ENCODE measurements around the gene SNAI1. TPM values are rescaled to one million over a fixed set of nuclear protein-coding genes. Genes with fewer than 3 reads are reported as not detected.

SNAI1 gene
- polyA plus RNA-seq, 4 donors, result 7.9 to 18.5 (median 13.9) TPM

DNA sequence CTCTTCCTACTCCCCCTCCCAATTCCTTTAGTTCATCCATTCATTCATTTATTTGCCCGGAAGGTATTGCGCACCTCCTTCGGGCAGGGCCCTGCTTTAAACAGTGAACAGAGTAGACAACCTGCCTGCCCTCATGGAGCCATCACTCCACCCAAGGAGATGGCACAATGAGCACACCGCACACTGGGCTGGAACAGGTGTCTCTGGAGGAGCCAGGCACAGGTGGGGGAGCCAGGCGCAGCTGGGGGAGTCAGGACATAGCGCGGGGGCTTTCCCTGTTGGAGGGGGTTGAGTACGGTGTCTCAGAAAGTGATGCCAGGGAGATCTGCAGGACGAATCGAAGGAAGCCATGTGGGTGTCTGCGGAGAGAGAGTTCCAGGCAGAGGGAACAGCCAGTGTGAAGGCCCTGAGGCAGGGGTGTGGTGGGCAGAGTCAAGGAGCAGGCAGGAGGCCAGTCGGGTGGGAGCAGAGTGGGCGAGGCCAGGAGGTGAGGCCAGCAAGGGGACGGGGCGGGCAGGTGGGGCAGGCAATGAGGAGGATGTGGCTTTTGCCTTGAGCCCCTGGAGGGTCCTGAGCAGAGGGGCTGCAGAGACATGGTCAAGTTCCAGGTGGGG, 46.4 kb downstream of the SNAI1 start:
- DNase-seq (ENCODE audit: low read depth in 4 of 4, low spot score in 2 of 4), result no peak

DNA sequence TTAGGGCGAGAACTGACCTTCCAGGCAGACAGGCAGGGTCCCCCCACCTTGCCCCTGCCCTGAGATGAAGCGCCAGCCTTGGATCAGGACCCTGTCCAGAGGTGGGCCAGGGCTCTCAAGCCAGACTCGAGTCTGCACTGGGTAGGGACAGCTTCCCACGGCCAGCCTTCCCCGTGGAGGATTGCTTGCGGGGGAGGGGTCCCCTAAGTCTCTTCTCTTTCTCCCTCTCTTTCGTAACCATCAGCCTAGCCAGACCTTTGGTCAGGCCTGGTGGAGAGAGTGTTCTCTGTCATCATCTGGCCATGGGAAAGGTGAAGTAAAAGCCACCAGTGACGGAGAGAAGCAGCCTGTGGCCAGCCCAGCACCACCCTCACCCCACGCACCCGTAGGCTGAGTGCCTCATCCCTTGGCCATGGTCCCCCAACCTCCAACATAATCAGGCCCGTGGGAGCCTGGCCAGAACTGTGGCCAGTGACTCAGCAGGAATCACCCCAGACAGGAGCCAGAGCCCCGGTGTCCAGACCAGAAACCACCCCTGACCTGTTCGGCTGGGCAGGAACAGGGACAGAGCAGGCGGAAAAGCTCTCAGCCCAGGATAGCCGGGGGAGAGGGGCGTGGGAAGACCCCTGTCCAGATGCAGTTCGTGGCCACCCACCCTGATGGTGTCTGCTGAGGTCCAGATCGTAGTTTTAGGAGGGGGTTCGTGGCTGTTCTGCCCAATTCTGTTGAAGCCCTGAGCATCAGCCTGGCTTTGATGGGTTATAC, 47.1 kb downstream of the SNAI1 start:
- no peak for DNase-seq (ENCODE audit: low read depth in 4 of 4, low spot score in 2 of 4)

DNA sequence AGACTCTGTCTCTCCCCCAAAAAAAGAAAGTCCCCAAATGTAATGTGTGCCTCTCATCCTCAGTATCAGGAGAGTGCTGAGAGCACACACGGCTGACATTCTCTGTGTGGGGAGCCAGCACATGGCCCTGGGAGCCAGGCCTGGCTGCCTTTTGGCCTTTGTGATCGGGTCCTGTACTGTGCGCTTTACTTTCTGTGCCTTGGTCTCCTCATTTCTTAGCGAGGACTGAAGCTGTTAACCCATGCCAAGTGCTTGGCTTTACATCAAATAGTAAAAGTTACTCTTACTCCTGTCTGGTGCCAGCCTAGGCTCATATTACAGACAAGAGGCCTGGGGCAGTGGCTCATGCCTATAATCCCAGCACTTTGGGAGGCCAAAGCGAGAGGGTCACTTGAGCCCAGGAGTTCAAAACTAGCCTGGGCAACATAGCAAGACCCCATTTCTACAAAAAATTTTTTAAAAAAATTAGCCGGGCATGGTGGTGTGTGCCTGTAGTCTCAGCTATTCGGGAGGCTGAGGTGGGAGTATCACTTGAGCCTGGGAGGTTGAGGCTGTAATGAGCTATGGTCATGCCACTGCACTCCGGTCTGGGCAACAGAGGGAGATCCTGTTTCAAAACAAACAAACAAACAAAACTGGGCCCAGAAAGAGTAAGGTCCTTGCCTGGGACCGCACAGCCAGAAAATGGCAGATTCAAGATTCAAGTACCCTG, 50.3 kb downstream of the SNAI1 start:
- no peak for DNase-seq (ENCODE audit: low read depth in 4 of 4, low spot score in 2 of 4)

DNA sequence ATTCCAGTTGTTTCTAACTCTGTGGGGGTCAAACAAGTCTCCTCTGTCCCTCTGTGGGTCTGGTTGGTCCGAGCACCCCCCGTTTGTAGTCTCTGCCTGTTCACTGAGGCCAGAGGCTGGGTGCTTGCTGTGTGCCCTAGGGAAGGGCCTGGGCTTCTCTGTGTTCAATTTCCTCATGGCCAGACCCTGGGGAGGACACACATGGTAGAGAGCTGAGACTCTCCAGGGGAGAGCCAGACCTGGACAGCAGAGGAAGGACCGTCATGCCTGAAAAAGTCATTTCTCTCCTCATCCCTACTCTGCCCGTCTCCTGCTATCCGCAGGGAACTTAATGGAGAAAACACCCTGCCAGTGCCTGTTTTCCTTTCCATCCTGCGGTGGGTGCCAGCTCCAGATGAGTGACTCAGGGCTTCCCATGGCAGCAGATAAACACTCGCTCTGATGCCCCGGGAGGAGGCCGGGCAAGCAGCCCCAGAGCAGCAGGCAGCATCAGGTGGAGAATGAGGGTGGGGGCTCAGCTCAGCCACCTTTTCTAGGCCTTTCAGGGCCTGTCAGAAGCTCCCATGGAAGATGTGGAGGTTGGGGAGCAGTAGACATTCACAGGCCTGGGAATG, 51.9 kb downstream of the SNAI1 start:
- no peak for DNase-seq (ENCODE audit: low read depth in 4 of 4, low spot score in 2 of 4)

DNA sequence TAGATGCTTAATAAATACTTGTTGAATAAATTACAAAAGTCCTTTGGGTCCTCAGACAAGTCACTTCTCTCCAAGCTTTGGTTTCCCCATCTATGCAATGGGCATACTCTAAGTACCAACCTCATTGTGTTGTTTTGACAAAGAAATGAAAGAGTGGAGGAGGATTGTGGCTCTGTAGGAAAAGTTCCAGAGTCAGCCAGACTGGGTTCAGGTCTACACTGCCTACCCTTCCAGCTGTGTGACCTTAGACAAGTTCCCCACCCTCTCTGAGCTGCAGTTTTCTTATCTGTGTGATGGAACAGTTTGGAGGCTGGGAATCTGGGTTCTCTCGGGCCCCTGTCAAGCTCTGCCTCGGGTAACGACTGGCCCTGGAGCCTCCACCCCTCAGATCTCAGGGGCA, 53.9 kb downstream of the SNAI1 start:
- no peak for DNase-seq (ENCODE audit: low read depth in 4 of 4, low spot score in 2 of 4)

DNA sequence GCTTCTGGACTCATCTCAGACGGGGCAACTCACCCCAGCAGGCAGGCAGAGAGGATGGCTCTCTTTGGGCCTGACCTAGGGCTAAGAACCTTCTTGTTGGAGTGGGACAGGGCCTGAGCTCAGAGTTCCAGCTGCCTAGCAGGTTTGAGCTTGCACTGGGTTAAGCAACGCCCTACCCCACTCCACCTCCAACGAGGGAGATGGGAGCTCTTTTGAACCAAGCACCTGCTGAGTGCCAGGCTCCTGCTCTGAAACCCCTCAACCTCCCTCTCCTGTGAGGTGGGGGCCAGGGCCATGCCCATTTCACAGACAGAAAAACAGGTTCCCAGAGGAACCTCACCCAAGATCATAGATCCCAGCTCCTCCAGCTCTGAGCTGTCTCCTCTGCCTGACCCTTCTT, 54.3 kb downstream of the SNAI1 start:
- no peak for DNase-seq (ENCODE audit: low read depth in 4 of 4, low spot score in 2 of 4)

DNA sequence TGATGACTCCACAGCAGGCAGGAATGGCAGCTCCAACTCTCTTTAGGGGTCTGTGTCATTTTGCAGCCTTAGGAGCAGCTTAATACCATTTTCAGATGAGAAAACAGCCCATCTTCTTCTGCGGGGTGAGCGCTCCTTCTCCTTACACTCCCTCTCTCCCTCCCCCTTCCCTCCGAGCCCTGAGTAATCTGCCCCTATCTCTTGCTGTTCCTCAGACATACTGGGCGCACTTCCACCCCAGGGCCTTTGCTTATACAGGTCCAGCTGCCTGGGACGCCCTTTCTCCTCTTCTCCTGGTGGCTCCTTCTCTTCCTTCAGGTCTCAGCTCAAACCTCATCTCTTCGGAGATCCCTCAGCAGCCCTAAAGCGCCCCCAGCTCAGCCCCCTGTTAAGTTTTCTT, 54.8 kb downstream of the SNAI1 start:
- no peak for DNase-seq (ENCODE audit: low read depth in 4 of 4, low spot score in 2 of 4)

DNA sequence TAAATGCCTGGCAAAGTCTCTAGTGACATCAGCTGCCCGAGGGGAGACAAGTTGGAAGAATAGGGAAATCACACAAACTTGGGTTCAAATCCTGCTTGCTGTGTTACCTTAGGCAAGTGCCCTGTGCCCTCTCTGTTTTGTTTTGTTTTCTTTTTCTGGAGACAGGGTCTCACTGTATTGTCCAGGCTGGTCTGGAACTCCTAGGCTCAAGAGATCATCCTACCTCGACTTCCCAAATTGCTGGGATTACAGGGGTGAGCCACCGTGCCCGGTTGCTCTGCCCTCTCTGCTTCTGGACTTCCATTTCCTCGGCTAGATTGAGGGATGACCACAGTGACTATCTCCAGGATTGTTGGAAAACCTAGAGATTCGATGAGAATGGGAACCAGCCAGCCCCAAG, 55.4 kb downstream of the SNAI1 start:
- no peak for DNase-seq (ENCODE audit: low read depth in 4 of 4, low spot score in 2 of 4)

Other genes starting within 250 kb of the SNAI1 start
- gene SLC9A8, start 170.2 kb upstream of the SNAI1 start, polyA plus RNA-seq (ENCODE audit: insufficient read length in 4 of 4), result 10 to 100 TPM in 2 of 4 donors, 1 to 10 TPM in 2; 7.5 to 12.0 (median 9.8) TPM
- 10 to 100 TPM in 2 of 4 donors, 1 to 10 TPM in 2; 8.8 to 12.1 (median 10.8) TPM for gene SPATA2, start 67.5 kb upstream of the SNAI1 start, polyA plus RNA-seq (ENCODE audit: insufficient read length in 4 of 4)
- gene RNF114, start 46.6 kb upstream of the SNAI1 start, polyA plus RNA-seq (ENCODE audit: insufficient read length in 4 of 4), result 10 to 100 TPM; 61.8 to 82.3 (median 73.8) TPM
- gene UBE2V1, start 130.2 kb downstream of the SNAI1 start, polyA plus RNA-seq (ENCODE audit: insufficient read length in 4 of 4), result 100 to 1,000 TPM; 131 to 172 (median 150) TPM
- 10 to 100 TPM; 23.9 to 30.8 (median 26.9) TPM for gene PEDS1, start 170.7 kb downstream of the SNAI1 start, polyA plus RNA-seq (ENCODE audit: insufficient read length in 4 of 4)
- 1 to 10 TPM; 4.0 to 8.5 (median 4.9) TPM for gene CEBPB, start 207.8 kb downstream of the SNAI1 start, polyA plus RNA-seq (ENCODE audit: insufficient read length in 4 of 4)

All from left renal cortex interstitium (tissue), 4 donors.